Right cardiac atrium (tissue), 5 donors: Measurements from ENCODE around the gene TTN. TPM values are rescaled to one million over a fixed set of nuclear protein-coding genes. Genes with fewer than 3 reads are reported as not detected.

Experiments
- ATAC-seq, 2 donors: fragments of 200-7000 bp; cut with Tn5 transposase; one replicate each; pipeline versions ENCODE4 v1.8.0 to v1.9.1; 2020; ENCODE audit warnings: moderate library complexity in 2 of 2, mild to moderate bottlenecking in 1 of 2
- DNase-seq, 3 donors: peaks; one replicate each; pipeline ENCODE4 v3.0.0-alpha.2; 2020
- H3K27ac ChIP-seq: one replicate; pipeline ENCODE4 v1.5.1; 2013; ENCODE audit warnings: mild to moderate bottlenecking, low read length, control low read depth, moderate library complexity
- H3K27me3 ChIP-seq: one replicate; pipeline ENCODE4 v1.6.1; 2013; ENCODE audit not compliant: control insufficient read depth, insufficient read depth
- H3K4me1 ChIP-seq: one replicate; pipeline ENCODE4 v1.6.1; 2013; ENCODE audit warnings: low read length; ENCODE audit not compliant: control insufficient read depth, insufficient read depth
- H3K4me3 ChIP-seq: one replicate; pipeline ENCODE4 v1.5.1; 2013; ENCODE audit warnings: low read length, control low read depth
- H3K9me3 ChIP-seq: one replicate; pipeline ENCODE4 v1.6.1; 2013; ENCODE audit warnings: low read length; ENCODE audit not compliant: control insufficient read depth
- WGBS: extraction: QIAGEN DNeasy Blood & Tissue Kit; methylation state at CpG from one replicate; pipeline ENCODE4 v1.1.7; 2013; 5-methylcytosine and 5-hydroxymethylcytosine counted together
- intact Hi-C, 4 donors: fragments of 100-400 bp; cut with DNase I; formaldehyde crosslinking; loops; one replicate each; pipeline versions ENCODE4 v1.11.0 to v1.14.0; 2022 to 2023
- polyA plus RNA-seq: library from polyadenylated mRNA; stranded (reverse); fragments of 200-250 nt; gene quantifications from one replicate; pipeline ENCODE4 v1.2.3, GENCODE V29; 2013
- total RNA-seq, 4 donors: library from RNA; stranded (reverse); fragmentation: NEBNext Ultra II Directional; extraction: Animal tissue kit (Norgen Biotek cat#: 25700); gene quantifications; one replicate each; pipeline ENCODE4 v1.2.1, GENCODE V29; 2021
- donor health status: healthy with polysubstance abuse.
- donor health status: DM: no; HTN: yes; CAD: no.
- donor health status: DM: no; HTN: no; CAD: no.
- donor health status: DM: no; HTN: yes; CAD: no; lungs with severe emphysema.
- donor health status: DM: yes; HTN: yes; CAD: no.

TTN gene
- total and polyA plus RNA-seq, 5 donors, result 266 to 2,179 (median 1,828) TPM

DNA sequence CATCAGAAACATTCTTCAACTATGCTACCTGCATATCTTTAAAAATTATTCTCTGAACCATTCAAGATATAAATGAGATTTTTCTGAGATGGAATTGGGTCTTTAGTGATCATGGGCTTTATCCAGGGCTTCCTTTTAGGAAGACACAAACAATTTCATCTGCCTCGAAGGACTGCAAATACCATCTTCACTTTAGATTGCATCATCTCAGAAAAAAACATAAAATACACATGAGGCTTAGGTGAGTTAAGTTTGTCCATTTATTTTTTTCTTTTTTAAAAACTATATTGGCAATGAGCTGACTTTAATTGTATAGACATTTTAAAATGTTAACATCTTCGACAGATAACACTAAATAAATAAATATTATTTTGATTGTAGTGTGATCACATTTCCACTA lies 20.1 kb downstream of the TTN start:
- DNase-seq, result no peak
- no peak overlapping the region for H3K27ac ChIP-seq
- intact Hi-C loops, result no loop called here
- H3K4me3 ChIP-seq, result no peak overlapping the region
- peaks cover 2% of the 10 kb centered on the region for H3K4me1 ChIP-seq
- 63% methylated on average over 2 of the region's 2 CpGs for WGBS
- H3K9me3 ChIP-seq, result no peaks in the 10 kb centered on the region
- ATAC-seq, result no peak
- H3K27me3 ChIP-seq, result no peaks in the 10 kb centered on the region

DNA sequence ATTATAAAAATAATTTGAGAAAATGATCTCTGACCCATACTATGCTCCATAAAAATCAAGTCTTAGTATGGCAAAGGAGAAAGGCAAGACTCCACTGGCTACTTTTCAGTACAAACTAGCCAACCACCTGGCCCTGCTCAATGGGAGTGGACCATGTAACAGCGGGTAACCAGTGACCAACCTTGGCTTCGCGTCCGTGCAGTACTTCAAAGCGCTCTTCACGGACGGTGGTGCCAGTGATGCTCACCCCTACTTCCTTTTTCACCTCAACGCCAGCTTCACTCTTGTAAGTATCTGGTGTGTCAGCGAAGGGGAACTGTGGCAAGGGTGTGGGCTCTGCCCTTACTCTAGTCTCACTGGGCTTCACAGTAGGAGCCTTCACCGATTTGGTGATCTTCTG lies 23.3 kb downstream of the TTN start:
- Histone ChIP-seq H3K27ac (peak overlapping the region; percentile 7), H3K4me3 (no peak overlapping the region), H3K27me3 (no peaks in the 10 kb centered on the region), H3K9me3 (no peaks in the 10 kb centered on the region), H3K4me1 (peaks cover 2% of the 10 kb centered on the region)
- DNase-seq (no peak), ATAC-seq (peak in 1 of 2 donors; percentile 33)
- intact Hi-C loops, result no loop called here
- WGBS, result 79% methylated on average over 10 of the region's 10 CpGs

DNA sequence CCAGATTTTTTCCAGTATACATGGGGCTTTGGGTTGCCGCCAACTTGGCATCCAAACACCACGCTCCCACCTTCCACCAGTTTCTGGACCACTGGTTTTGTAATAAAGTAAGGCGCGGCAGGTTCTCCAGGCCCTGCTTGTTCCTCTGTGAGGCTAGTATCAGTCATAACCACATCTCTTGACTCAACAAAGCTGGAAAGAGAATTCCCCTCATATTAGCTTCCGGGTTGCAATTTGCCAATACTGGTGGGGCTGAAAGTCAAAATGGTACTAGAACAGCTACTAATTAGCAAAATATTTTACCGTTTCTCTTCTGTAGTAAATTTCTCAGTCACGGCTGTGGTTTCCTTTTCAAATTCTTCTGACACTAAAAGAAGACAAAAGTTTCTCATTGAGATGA lies 25.0 kb downstream of the TTN start:
- H3K4me1 ChIP-seq, result peaks cover 2% of the 10 kb centered on the region
- intact Hi-C loops, result no loop called here
- no peaks in the 10 kb centered on the region for H3K27me3 ChIP-seq
- ATAC-seq (no peak), DNase-seq (no peak)
- 87% methylated on average over 7 of the region's 7 CpGs for WGBS
- H3K9me3 ChIP-seq, result no peaks in the 10 kb centered on the region
- no peak overlapping the region for H3K4me3 ChIP-seq
- H3K27ac ChIP-seq, result no peak overlapping the region

DNA sequence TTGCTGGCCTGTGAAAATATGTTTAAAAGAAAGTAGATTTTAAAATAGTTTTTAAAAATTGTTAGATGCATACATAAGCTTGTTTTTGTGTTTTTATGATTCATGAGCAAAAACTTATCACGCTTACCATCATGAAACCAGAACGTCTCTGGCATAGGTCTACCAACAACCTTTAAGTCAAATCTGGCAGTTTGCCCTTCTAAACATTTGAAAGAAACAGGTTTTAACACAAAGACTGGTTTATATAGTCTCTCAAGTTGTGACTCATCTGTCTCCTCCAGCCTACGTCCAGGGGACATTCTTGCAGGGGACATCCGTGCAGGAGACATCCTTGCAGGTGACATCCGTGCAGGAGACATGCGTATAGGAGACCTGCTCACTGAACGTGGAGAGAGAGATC lies 29.6 kb downstream of the TTN start:
- no peaks in the 10 kb centered on the region for H3K9me3 ChIP-seq
- peaks cover under 1% of the 10 kb centered on the region for H3K4me1 ChIP-seq
- DNase-seq, result no peak
- WGBS, result 61% methylated on average over 7 of the region's 7 CpGs
- H3K4me3 ChIP-seq, result no peak overlapping the region
- no peak for ATAC-seq
- no peak overlapping the region for H3K27ac ChIP-seq
- no peaks in the 10 kb centered on the region for H3K27me3 ChIP-seq
- intact Hi-C loops, result no loop called here

DNA sequence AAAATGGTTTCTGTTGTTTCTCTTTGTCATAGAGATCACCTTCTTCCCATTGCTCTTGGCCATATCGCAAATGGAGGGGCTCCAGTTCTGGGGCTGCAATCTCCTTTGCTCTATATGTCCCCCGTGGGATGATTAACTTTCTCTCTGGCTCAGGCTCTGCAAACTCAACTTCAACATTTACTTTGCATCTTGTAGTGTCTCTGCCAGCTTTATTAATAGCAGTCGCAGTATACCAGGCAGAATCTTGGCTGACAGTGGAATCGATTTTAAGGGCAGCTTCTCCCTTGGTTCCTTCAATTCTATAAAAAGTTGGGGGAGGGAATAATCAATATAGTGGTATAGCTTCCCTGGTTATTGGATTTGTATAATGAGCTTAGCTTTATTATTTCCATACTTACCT lies 30.5 kb downstream of the TTN start:
- ATAC-seq, result peak in 1 of 2 donors; percentile 21
- H3K4me3 ChIP-seq, result no peak overlapping the region

DNA sequence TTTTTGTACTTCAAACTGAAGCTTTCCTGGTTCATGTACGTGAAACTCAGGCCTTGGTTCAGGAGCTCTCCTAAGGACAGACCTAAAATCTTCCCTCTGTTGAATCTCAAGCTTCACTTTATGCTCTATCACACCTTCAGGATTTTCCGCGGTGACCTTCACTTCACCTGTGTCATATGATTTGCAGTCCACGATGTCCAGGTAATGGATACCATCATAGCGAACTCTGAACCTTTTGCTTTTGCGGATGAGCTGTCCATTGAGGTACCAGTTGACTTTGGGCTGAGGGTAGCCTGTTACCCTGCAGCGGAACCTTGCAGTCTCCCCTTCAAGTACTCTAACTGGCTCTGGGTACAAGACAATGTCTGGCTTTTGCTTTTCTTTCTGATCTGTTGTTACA lies 31.2 kb downstream of the TTN start:
- DNase-seq (no peak), ATAC-seq (peak; percentile 11 to 16)
- no peak overlapping the region for H3K27ac ChIP-seq
- no peaks in the 10 kb centered on the region for H3K27me3 ChIP-seq
- intact Hi-C loops, result no loop called here
- 84% methylated on average over 7 of the region's 7 CpGs for WGBS
- H3K4me1 ChIP-seq, result no peaks in the 10 kb centered on the region
- no peaks in the 10 kb centered on the region for H3K9me3 ChIP-seq
- H3K4me3 ChIP-seq, result no peak overlapping the region

More for the DNA sequence above, 30.5 kb downstream of the TTN start:
- H3K9me3 ChIP-seq, result no peaks in the 10 kb centered on the region
- no peaks in the 10 kb centered on the region for H3K4me1 ChIP-seq
- H3K27me3 ChIP-seq, result no peaks in the 10 kb centered on the region
- WGBS, result 81% methylated on average over 4 of the region's 4 CpGs
- DNase-seq, result no peak
- no peak overlapping the region for H3K27ac ChIP-seq
- intact Hi-C loops, result no loop called here

DNA sequence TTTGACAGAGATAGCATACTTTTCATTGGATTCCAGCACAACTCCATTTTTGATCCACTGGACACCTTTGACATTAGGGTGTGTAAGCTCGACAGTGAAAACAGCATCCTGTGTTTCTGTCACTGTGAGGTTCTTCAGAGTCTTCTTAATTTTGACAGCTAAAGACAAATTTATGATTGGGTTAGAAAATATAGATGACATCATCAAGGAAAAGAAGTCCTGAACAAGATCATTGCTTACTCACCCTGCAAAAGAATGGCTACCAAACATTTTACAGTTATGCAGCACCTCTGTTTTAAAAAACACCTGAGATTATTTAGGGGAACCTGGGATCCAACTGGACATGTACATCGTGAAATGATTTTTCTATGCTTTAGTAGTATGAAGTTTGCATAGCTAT lies 36.7 kb downstream of the TTN start:
- intact Hi-C loops, result no loop called here
- no peak overlapping the region for H3K27ac ChIP-seq
- WGBS, result 75% methylated on average over 2 of the region's 2 CpGs
- H3K4me1 ChIP-seq, result no peaks in the 10 kb centered on the region
- no peak for ATAC-seq
- H3K27me3 ChIP-seq, result no peaks in the 10 kb centered on the region
- no peak overlapping the region for H3K4me3 ChIP-seq
- DNase-seq, result no peak
- H3K9me3 ChIP-seq, result no peaks in the 10 kb centered on the region

DNA sequence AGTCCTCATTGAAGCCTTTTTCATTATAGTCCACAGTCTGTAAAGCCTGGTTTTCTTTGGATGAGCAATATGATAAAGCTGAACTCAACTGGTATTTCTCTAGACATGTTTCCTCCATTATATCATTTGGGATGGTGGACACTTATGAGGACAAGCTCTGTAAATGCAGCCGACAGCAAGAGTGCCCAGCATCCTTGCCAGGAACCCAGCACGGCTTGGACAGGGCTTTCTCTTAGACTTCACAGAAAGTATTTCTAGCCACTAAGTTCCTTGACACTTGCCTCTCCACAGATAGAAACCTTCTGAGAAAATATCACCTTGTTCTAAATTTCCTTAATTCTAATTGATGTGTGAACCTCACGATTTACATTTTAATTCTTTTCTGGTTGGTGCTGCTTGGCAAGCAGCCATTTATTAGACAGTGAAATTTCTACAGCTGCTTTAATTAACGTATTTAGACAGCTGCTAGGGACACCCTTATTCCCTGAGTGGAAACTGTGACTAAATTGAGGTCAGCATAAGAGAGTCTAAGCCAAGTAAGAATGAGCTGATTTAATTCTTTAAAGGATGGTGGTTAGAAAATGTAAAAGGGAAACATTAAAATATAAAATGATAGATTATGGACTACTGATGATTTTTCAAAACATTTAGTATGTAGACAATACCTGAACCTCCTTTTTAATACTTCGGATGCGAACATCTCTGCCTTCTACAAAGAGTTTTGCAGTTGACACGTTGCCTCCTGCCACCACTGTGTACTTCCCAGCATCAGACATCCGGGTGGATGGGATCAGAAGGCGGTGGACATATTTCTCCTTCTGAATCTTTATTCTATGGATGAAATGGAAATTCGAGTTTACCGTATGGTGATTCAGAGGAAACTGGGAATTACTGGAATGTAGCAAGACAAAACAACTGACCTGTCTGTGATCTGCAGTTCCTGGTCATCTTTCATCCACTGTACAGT lies 39.8 kb downstream of the TTN start:
- intact Hi-C loops, result no loop called here

DNA sequence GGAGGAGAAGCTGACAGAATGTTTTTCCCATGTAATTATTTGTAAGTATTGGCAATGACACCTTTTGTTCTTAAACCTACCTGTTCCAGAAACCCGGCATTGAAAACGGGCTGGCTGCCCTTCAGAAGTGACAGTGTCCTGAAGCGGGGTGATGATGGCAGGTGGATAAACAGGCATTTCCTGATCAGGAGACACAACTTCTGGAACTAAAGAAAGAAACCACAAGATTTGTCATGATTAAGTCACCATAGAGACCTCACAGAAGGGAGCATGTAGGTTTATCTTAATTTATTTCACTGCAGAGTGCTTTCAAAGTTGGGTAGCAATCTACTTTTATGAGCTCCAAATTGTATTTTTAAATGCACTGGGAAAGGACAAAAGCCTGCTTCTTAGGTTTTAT lies 43.1 kb downstream of the TTN start:
- Histone ChIP-seq H3K27ac (no peak overlapping the region), H3K27me3 (no peaks in the 10 kb centered on the region), H3K4me1 (no peaks in the 10 kb centered on the region), H3K9me3 (no peaks in the 10 kb centered on the region), H3K4me3 (no peak overlapping the region)
- 74% methylated on average over 3 of the region's 3 CpGs for WGBS
- no peak for DNase-seq
- intact Hi-C loops, result no loop called here
- no peak for ATAC-seq

More for the DNA sequence above, 39.8 kb downstream of the TTN start:
- Histone ChIP-seq H3K9me3 (no peaks in the 10 kb centered on the region), H3K4me3 (no peak overlapping the region), H3K27ac (no peak overlapping the region), H3K4me1 (no peaks in the 10 kb centered on the region), H3K27me3 (no peaks in the 10 kb centered on the region)
- DNase-seq (peak in 2 of 3 donors; percentile 46 to 51), ATAC-seq (peak in 1 of 2 donors; percentile 31)
- WGBS, result 59% methylated on average over 11 of the region's 11 CpGs

DNA sequence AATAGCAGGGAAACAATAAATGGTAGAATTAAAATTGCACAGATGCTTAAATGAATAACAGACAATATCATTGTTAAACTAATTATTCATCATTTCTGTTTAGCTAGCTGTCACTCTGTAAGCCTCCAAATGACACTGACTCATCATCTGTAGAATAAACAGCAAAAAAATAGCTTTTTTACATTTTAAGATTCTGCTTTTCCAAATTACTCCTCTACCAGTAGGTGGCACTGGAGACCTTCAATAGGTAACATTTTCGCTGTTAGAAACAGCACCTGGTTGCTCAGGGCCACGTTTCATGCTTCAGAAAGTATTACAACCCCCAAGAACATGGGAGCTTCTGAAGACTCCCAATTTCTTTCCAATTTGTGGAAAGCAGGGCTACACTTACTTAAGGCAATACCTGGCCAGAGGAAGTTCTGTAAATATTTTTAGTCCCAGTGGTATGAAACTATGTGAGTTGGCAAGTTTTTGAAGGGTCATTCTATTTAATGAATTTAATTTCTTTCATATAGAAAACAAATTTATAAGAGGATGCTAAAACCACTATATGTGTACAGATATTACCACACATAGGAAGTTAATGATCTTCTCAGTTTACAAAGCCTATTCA lies 45.4 kb downstream of the TTN start:
- no peaks in the 10 kb centered on the region for H3K27me3 ChIP-seq
- WGBS, result 14% methylated on average over 2 of the region's 2 CpGs
- H3K4me3 ChIP-seq, result no peak overlapping the region
- intact Hi-C loops, result no loop called here
- H3K9me3 ChIP-seq, result no peaks in the 10 kb centered on the region
- DNase-seq (no peak), ATAC-seq (no peak)
- no peaks in the 10 kb centered on the region for H3K4me1 ChIP-seq
- no peak overlapping the region for H3K27ac ChIP-seq

DNA sequence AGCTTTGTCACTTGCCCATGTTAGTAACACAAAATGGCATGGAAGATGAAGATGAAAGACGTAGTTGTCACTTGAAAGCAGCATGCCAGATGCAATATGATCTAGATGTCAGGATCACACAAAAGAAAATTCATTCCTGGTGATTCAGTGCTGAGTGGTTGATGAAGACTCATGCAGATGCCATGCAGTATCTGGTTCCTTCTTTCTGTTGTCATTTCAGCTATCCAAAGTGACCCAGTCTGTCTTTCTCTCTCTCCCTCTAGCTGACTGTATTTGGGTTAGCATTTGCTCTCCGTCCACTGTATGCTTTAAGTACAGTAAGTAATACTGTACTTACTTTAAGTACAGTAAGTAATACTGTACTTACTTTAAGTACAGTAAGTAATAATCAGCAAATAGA lies 50.4 kb downstream of the TTN start:
- Histone ChIP-seq H3K4me3 (no peak overlapping the region), H3K27me3 (no peaks in the 10 kb centered on the region), H3K4me1 (no peaks in the 10 kb centered on the region), H3K27ac (no peak overlapping the region), H3K9me3 (no peaks in the 10 kb centered on the region)
- intact Hi-C loops, result no loop called here
- DNase-seq, result no peak
- ATAC-seq, result peak; percentile 28 to 60
- WGBS, result 57% methylated on average over 2 of the region's 2 CpGs
